HG03025 (cell line): ENCODE results near the gene EPB41L1.

ENCODE experiments used
- ATAC-seq: cut with Tn5 transposase; IDR thresholded peaks from one replicate; pipeline ENCODE4 v1.9.1; 2021; ENCODE audit warnings: mild to moderate bottlenecking, moderate library complexity; ENCODE audit not compliant: unreplicated experiment, low FRiP score

The EPB41L1 gene

GRCh38 chr20:36217226-36217625 lies 62.7 kb downstream of the EPB41L1 start:
- no peak for ATAC-seq

GRCh38 chr20:36218380-36219064 lies 64.0 kb downstream of the EPB41L1 start:
- no peak for ATAC-seq

- no peak for ATAC-seq
Observed at GRCh38 chr20:36219671-36220220, 65.2 kb downstream of the EPB41L1 start.

GRCh38 chr20:36225666-36226065 lies 71.1 kb downstream of the EPB41L1 start:
- no peak for ATAC-seq

GRCh38 chr20:36228770-36229169 lies 74.2 kb downstream of the EPB41L1 start:
- no peak for ATAC-seq

GRCh38 chr20:36230019-36230418 lies 75.5 kb downstream of the EPB41L1 start:
- ATAC-seq = no peak

- ATAC-seq = no peak
Observed at GRCh38 chr20:36231331-36231730, 76.8 kb downstream of the EPB41L1 start.

GRCh38 chr20:36234771-36235320 lies 80.3 kb downstream of the EPB41L1 start:
- no peak for ATAC-seq

GRCh38 chr20:36235892-36236785 lies 81.6 kb downstream of the EPB41L1 start, which contains the start of gene AAR2:
Gene AAR2 (plus strand): TSS chr20:36236478. CDS start chr20:36239869, 3,391 bp downstream.
- no peak for ATAC-seq

GRCh38 chr20:36236786-36237121 lies 82.2 kb downstream of the EPB41L1 start:
- no peak for ATAC-seq

- no peak for ATAC-seq
Observed at GRCh38 chr20:36237477-36237876, 82.9 kb downstream of the EPB41L1 start.

- ATAC-seq = no peak
Observed at GRCh38 chr20:36238153-36238552, 83.6 kb downstream of the EPB41L1 start.

- no peak for ATAC-seq
Observed at GRCh38 chr20:36238760-36239159, 84.2 kb downstream of the EPB41L1 start.

GRCh38 chr20:36240076-36240475 lies 85.5 kb downstream of the EPB41L1 start:
- ATAC-seq = no peak

GRCh38 chr20:36241678-36242077 lies 87.1 kb downstream of the EPB41L1 start:
- no peak for ATAC-seq

- no peak for ATAC-seq
Observed at GRCh38 chr20:36243726-36244125, 89.2 kb downstream of the EPB41L1 start.

- no peak for ATAC-seq
Observed at GRCh38 chr20:36246401-36246800, 91.9 kb downstream of the EPB41L1 start.

GRCh38 chr20:36248836-36249235 lies 94.3 kb downstream of the EPB41L1 start:
- no peak for ATAC-seq

GRCh38 chr20:36249450-36249849 lies 94.9 kb downstream of the EPB41L1 start:
- ATAC-seq = no peak

GRCh38 chr20:36251426-36251825 lies 96.9 kb downstream of the EPB41L1 start:
- ATAC-seq = no peak

GRCh38 chr20:36252511-36252910 lies 98.0 kb downstream of the EPB41L1 start:
- no peak for ATAC-seq
